OCI-LY1 (cell line): Measurements from ENCODE around the gene RUNX1.

Experiments used
- EZH2 ChIP-seq: fragments of 200-600 bp; sonication (generic), shearing (Covaris generic); IDR thresholded peaks from 2 replicates; pipeline ENCODE4 v1.8.0; 2017; ENCODE audit warnings: borderline replicate concordance, mixed run types, mild to moderate bottlenecking, antibody characterized with exemption, low read length, moderate library complexity, mixed read lengths
- TF ChIP-seq, protein P1 (sequence below): fragments of 200-600 bp; sonication (generic), shearing (Covaris generic); IDR thresholded peaks from 2 replicates; pipeline ENCODE4 v1.5.1; 2017; ENCODE audit warnings: mild to moderate bottlenecking, antibody characterized with exemption, low read length, moderate library complexity, mixed read lengths

DNA sequence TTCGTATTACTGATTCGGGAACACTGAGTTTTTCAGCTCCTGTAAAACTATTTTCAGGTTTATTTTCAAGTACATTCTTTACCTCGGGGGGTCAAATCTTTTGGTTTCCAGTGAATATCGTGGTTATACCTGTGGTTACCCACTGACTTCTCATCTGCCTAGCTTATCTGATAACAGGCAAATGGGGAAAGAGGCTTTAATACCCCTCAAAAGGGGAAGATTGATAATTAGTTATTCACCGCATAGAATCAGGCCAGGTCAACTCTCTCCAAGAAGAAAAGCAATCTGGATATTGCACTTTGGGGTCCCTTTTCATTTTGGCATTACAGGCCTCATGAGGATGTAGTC, 23.0 kb downstream of the RUNX1 start:
- TF ChIP-seq, protein P1, sequence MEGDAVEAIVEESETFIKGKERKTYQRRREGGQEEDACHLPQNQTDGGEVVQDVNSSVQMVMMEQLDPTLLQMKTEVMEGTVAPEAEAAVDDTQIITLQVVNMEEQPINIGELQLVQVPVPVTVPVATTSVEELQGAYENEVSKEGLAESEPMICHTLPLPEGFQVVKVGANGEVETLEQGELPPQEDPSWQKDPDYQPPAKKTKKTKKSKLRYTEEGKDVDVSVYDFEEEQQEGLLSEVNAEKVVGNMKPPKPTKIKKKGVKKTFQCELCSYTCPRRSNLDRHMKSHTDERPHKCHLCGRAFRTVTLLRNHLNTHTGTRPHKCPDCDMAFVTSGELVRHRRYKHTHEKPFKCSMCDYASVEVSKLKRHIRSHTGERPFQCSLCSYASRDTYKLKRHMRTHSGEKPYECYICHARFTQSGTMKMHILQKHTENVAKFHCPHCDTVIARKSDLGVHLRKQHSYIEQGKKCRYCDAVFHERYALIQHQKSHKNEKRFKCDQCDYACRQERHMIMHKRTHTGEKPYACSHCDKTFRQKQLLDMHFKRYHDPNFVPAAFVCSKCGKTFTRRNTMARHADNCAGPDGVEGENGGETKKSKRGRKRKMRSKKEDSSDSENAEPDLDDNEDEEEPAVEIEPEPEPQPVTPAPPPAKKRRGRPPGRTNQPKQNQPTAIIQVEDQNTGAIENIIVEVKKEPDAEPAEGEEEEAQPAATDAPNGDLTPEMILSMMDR, result no peak
- TF ChIP-seq EZH2, result no peak
